Nucleus accumbens (tissue), 56 donors: ENCODE measurements around the gene ELF1.
"Not testable (repeated sequence)": the region's sequence is repeated elsewhere in the genome, so short reads cannot be mapped to it uniquely, and the experiment has no call there.

Experiments used
- DNase-seq, 56 donors: peaks; one replicate each; lab custom pipeline; 2025; lab: John Stamatoyannopoulos, UW

ELF1 gene

DNA sequence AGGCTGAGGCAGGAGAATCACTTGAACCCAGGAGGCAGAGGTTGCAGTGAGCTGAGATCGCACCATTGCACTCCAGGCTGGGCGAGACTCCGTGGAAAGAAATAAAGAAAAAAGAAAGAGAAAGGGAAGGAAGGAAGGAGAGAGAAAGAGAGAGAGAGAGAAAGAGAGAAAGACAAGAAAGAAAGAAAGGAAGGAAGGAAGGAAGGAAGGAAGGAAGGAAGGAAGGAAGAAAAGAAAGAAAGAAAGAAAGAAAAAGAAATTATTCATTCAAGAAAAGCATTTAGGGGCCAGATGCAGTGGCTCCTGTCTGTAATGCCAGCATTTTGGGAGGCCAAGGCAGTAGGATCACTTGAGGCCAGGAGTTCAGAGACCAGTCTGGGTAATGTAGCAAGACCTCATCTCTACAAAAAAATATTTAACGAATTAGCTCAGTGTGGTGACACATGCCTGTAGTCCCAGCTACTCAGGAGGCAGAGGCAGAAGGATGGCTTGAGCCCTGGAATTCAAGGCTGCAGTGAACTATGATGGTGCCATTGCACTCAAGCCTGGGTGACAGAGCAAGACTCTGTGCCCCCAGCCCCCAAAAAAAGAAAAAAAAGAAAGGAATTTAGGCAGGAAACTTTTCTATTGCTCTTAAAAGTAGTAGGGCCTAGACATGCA lies 109.4 kb downstream of the ELF1 start:
- DNase-seq: not testable (repeated sequence)

DNA sequence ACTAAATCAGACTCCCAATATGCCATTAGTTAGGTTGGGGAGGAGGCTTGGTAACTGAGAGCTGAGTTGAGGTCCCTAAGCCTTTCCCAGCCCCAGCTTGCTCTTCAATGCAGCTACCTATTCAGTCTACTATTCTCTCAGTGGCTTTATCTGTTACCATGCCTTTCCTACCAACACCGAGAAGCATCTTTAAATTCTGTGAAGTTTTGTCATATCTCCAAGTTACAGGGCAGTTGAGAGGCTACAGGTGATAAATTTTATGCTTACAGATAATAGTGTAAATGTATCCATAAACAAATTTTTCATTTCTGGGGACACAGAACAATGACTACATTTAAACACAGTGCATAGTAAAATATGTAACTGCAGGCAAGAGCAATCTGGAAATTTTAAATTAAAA lies 110.6 kb downstream of the ELF1 start:
- no peak for DNase-seq

DNA sequence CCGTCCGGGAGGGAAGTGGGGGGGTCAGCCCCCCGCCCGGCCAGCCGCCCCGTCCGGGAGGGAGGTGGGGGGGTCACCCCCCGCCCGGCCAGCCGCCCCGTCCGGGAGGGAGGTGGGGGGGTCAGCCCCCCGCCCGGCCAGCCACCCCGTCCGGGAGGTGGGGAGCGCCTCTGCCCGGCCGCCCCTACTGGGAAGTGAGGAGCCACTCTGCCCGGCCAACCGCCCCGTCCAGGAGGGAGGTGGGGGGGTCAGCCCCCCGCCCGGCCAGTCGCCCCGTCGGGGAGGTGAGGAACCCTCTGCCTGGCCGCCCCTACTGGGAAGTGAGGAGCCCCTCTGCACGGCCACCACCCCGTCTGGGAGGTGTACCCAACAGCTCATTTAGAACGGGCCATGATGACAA lies 118.1 kb downstream of the ELF1 start:
- not testable (repeated sequence) for DNase-seq

DNA sequence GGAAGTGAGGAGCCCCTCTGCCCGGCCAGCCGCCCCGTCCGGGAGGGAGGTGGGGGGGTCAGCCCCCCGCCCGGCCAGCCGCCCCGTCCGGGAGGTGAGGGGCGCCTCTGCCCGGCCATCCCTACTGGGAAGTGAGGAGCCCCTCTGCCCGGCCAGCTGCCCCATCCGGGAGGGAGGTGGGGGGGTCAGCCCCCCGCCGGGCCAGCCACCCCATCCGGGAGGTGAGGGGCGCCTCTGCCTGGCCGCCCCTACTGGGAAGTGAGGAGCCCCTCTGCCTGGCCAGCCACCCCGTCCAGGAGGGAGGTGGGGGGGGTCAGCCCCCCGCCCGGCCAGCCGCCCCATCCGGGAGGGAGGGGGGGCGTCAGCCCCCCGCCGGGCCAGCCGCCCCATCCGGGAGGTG lies 118.5 kb downstream of the ELF1 start:
- DNase-seq: not testable (repeated sequence)

DNA sequence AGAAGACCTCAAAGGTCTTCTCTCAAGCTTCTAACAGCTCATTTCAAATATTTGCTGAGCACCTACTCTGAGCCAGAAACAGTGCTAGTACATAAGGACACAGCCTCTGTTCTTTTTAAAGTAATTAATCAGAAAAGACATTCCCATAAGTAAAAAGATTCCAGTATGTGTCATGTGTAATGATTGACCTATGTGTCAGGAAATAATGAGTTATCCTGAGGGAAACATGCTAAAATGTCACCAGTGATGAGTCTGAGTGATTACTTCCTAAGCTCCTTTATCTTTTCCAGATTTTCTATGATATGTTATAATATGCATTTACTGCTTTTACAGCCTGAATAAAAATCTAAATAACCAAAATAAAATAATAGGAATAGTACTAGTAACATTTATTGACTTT lies 122.1 kb downstream of the ELF1 start:
- DNase-seq: no peak

DNA sequence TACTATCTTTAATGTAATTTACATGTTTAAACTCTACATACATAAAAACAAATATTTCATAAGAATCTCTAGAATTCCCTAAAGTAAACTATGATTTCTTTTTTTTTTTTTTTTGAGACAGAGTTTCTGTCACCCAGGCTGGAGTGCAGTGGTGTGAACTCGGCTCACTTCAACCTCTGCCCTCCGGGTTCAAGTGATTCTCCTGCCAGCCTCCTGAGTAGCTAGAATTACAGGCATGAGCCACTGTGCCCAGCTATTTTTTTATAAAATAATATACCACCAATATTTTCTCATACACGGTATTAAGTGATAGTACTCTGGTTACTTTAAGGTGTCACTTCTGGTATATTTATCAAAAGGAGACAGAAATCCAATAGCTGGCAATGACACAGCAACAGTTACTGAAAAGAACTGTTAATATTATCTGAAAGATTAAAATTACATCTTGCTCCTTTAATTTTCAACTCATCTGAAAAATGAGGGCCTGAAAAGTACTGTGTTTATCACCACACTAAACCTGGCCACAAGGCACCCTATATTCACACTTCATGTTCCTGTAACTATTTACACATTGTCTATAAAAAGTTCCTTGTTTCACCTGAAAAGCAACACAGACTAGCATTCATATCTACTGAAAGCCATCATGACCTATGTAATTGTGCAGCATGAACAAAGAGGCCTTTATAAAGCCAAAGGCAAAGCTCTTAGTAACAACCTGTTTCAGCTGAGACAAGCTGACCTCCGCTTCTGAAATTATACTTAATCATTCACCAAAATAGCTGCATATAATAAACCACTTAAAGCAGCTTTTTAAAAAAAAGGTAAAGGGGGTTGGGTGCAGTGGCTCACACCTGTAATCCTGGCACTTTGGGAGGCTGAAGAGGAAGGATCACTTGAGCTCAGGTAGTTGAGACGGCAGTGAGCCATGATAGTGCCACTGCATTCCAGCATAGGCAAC lies 123.6 kb downstream of the ELF1 start:
- no peak for DNase-seq

DNA sequence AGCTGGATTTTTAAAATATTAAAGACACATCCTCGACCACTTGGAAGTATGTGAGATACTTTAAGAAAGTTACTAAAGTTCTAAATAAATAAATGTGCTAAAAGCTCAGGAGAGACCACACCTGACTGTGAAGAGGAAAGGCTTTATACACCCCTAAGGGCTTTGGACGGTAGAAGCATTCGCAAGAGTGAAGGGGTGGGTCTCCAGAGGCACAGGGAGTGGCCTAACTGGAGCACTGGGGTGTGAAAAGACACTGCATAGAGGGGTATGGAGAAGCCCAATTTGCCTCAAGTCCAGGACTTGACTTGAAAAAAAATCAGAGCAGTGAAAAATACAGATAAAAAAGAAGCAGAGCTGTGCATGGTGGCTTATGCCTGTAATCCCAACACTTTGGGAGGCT lies 125.5 kb downstream of the ELF1 start:
- DNase-seq: not testable (repeated sequence)

DNA sequence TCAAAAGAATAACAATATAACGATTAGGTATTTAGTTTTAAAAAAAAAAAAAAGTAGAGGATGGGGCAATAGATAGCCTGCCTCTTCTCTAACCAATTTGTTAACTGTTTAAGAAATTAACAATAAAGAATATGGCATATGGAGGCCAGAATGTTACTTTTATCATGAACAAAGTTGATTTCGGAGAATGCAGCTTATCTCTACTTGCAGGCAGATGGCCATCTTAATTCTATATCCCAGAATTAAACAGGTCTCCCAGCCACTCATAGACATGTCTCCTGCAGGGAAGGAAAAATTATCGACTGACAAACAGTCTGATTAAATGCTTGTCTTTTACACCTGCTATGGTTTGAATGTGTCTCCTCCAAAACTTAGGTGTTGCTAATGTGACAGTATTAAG lies 133.1 kb downstream of the ELF1 start:
- DNase-seq: no peak

DNA sequence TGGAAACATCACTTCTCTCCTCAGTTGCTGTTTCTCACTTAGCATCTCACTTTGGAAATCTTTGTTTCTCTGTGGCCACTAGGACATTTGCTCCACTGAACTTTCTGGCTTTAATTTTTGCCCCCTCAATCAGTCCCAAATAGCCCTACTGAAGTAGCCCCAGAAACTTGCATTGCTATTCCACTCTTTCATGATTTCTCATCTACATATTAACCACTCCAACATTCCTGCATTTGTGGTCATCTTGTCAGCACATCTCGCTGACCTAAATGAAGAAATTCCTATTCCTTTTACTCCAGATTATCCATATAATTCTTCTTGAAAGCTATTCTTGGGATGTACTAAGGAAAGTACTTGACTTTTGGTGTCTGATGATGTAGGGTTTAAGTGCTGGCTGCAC lies 134.9 kb downstream of the ELF1 start:
- not testable (repeated sequence) for DNase-seq
